ENCODE results near the gene PHF3. TPM values are rescaled to one million over a fixed set of nuclear protein-coding genes. Genes with fewer than 3 reads are reported as not detected.

The PHF3 gene
- total RNA-seq, 1 donor from 2014 or later = 56.7 TPM

DNA sequence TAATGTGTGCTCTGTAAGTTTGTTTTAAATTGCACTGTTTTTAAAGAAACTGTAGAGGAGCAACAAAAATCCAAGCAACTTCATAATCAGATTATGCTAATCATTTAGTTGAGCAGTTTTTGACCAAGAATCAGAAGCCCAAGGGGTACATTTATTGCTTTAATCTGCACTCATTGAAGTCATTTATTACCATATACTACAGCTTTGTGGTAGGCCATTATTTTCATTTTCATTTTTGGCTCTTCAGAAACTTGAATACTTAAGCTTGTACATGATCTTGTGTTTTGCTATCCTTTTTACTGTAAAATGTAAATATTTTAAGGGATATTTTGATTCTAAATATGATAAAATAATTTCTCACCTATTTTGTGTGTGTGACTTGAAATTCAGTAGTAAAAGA, 78.5 kb downstream of the PHF3 start:
- no peak overlapping the region for H3K27ac Mint-ChIP-seq
- POLR2A ChIA-PET = no interaction called here
- no peak overlapping the region for H3K4me3 Mint-ChIP-seq
- H3K27me3 Mint-ChIP-seq = no peaks in the 10 kb centered on the region
- no peak for TF ChIP-seq CTCF (IDR thresholded peaks at IDR 0.05)
- H3K36me3 Mint-ChIP-seq (ENCODE audit: low read depth) = peaks cover 47% of the 10 kb centered on the region
- H3K9me3 Mint-ChIP-seq = no peaks in the 10 kb centered on the region
- intact Hi-C loops (cut with micrococcal nuclease) = no loop called here
- DNase-seq (no peak), ATAC-seq (ENCODE audit: low read depth) (no peak)
- CTCF ChIA-PET = no interaction called here
- H3K4me1 Mint-ChIP-seq = no peaks in the 10 kb centered on the region

GRCh38 chr6:63716169-63716568, 80.6 kb downstream of the PHF3 start:
- ChIA-PET POLR2A (no interaction called here), CTCF (no interaction called here)
- TF ChIP-seq CTCF (IDR thresholded peaks at IDR 0.05) = no peak
- Mint-ChIP-seq H3K4me3 (no peak overlapping the region), H3K9me3 (no peaks in the 10 kb centered on the region), H3K27me3 (no peaks in the 10 kb centered on the region), H3K4me1 (no peaks in the 10 kb centered on the region), H3K27ac (no peak overlapping the region), H3K36me3 (ENCODE audit: low read depth) (peaks cover 30% of the 10 kb centered on the region)
- intact Hi-C loops (cut with micrococcal nuclease) = no loop called here
- DNase-seq = no peak
- no peak for ATAC-seq (ENCODE audit: low read depth)

DNA sequence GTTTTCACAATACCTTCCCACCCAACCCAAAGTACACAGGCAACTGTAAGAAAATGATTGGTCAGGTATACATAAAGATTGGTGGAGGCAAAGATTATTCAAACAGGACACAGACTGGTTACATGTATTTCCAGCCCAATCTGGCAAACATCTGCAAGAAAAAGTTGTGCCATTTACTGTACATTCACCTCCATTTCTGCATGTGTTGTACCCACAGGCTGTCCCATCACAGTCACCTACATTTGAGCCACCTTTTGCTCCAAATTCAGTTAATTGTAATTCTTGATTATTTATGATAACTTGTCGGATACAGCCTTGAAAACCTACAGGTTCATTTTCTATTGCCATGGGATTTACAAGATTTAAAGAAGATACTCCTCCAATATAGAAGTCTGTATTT, 85.6 kb downstream of the PHF3 start:
- H3K4me1 Mint-ChIP-seq = no peaks in the 10 kb centered on the region
- no peaks in the 10 kb centered on the region for H3K27me3 Mint-ChIP-seq
- peaks cover 4% of the 10 kb centered on the region for H3K36me3 Mint-ChIP-seq (ENCODE audit: low read depth)
- no peak overlapping the region for H3K27ac Mint-ChIP-seq
- no peak overlapping the region for H3K4me3 Mint-ChIP-seq
- intact Hi-C loops (cut with micrococcal nuclease) = no loop called here
- POLR2A ChIA-PET = no interaction called here
- TF ChIP-seq CTCF (IDR thresholded peaks at IDR 0.05) = no peak
- ATAC-seq (ENCODE audit: low read depth) (no peak), DNase-seq (no peak)
- CTCF ChIA-PET = no interaction called here
- H3K9me3 Mint-ChIP-seq = no peaks in the 10 kb centered on the region

GRCh38 chr6:63724721-63725120, 89.1 kb downstream of the PHF3 start:
- H3K36me3 Mint-ChIP-seq (ENCODE audit: low read depth) = no peaks in the 10 kb centered on the region
- H3K27me3 Mint-ChIP-seq = no peaks in the 10 kb centered on the region
- H3K9me3 Mint-ChIP-seq = no peaks in the 10 kb centered on the region
- DNase-seq = no peak
- intact Hi-C loops (cut with micrococcal nuclease) = no loop called here
- CTCF ChIA-PET = no interaction called here
- H3K4me1 Mint-ChIP-seq = no peaks in the 10 kb centered on the region
- no peak overlapping the region for H3K27ac Mint-ChIP-seq
- no peak overlapping the region for H3K4me3 Mint-ChIP-seq
- POLR2A ChIA-PET = no interaction called here
- TF ChIP-seq CTCF (IDR thresholded peaks at IDR 0.05) = no peak
- ATAC-seq (ENCODE audit: low read depth) = no peak

DNA sequence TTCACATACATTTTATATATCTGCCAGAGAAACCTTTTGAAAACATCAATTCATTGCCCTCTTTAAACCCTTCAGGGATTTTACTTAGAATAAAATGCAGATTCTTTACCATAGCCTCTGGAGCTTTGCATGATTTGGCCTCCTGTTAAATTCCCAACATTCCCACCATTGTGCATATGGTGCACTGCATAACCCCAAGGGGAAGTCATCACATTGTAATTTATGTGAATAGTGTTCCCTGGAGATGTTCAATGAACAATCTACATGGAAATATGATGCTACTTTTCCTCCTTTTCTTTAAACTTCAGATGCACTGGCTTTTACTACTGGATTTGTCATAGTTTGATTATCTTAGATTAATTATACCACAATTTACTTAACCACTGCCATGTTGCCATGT, 94.7 kb downstream of the PHF3 start:
- intact Hi-C loops (cut with micrococcal nuclease) = no loop called here
- ChIA-PET POLR2A (no interaction called here), CTCF (no interaction called here)
- Mint-ChIP-seq H3K4me3 (no peak overlapping the region), H3K36me3 (ENCODE audit: low read depth) (no peaks in the 10 kb centered on the region), H3K27me3 (no peaks in the 10 kb centered on the region), H3K4me1 (no peaks in the 10 kb centered on the region), H3K27ac (no peak overlapping the region), H3K9me3 (peaks cover under 1% of the 10 kb centered on the region)
- no peak for TF ChIP-seq CTCF (IDR thresholded peaks at IDR 0.05)
- DNase-seq (no peak), ATAC-seq (ENCODE audit: low read depth) (no peak)

All from activated B cell treated with CpG ODN at 0.5 μM for 24 hours (primary cell).